ENCODE results near the gene MRPL16.

DNA sequence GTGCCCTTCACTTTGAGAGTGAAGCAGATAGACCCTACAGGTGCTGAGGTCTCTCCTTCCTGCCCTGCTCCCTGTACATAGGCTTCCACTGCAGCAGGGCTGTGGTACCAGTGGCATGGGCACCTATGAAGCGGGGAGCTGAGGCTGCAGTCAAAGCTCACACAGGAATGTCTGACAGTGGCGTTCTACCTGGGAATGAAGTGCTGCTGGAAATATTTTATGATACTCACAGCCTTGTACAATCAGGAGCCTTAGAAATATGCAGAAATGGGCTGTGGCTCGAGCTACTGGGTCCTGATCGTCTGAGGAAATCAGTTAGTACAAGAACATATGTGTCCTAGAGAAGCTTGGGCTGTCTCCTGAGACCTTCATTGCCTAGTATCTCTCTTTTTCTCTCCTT, 24.8 kb downstream of the MRPL16 start:
- no peak for TF ChIP-seq ZNF549 (tag by site-specific recombination; IDR thresholded peaks at IDR 0.05)
- no peak for TF ChIP-seq ZNF266 (tag by site-specific recombination; IDR thresholded peaks at IDR 0.05; ENCODE audit: low read depth)
- no peak for TF ChIP-seq ZBTB21 (tag by site-specific recombination; IDR thresholded peaks at IDR 0.05)
- TF ChIP-seq CTCF (tag by site-specific recombination; IDR thresholded peaks at IDR 0.05), result no peak
- TF ChIP-seq TCF7L2 (IDR thresholded peaks at IDR 0.05; ENCODE audit: borderline replicate concordance, low read depth, low read length), result no peak
- TF ChIP-seq ZNF211 (tag by site-specific recombination; IDR thresholded peaks at IDR 0.05; ENCODE audit: low read depth), result no peak
- TF ChIP-seq ZNF792 (tag by site-specific recombination; IDR thresholded peaks at IDR 0.05), result no peak
- TF ChIP-seq ZNF561 (tag by site-specific recombination; IDR thresholded peaks at IDR 0.05; ENCODE audit: borderline replicate concordance), result no peak
- no peak for TF ChIP-seq ZBTB1 (tag by site-specific recombination; IDR thresholded peaks at IDR 0.05)
- TF ChIP-seq ZEB2 (tag by site-specific recombination; IDR thresholded peaks at IDR 0.05), result no peak
- TF ChIP-seq, protein P1, sequence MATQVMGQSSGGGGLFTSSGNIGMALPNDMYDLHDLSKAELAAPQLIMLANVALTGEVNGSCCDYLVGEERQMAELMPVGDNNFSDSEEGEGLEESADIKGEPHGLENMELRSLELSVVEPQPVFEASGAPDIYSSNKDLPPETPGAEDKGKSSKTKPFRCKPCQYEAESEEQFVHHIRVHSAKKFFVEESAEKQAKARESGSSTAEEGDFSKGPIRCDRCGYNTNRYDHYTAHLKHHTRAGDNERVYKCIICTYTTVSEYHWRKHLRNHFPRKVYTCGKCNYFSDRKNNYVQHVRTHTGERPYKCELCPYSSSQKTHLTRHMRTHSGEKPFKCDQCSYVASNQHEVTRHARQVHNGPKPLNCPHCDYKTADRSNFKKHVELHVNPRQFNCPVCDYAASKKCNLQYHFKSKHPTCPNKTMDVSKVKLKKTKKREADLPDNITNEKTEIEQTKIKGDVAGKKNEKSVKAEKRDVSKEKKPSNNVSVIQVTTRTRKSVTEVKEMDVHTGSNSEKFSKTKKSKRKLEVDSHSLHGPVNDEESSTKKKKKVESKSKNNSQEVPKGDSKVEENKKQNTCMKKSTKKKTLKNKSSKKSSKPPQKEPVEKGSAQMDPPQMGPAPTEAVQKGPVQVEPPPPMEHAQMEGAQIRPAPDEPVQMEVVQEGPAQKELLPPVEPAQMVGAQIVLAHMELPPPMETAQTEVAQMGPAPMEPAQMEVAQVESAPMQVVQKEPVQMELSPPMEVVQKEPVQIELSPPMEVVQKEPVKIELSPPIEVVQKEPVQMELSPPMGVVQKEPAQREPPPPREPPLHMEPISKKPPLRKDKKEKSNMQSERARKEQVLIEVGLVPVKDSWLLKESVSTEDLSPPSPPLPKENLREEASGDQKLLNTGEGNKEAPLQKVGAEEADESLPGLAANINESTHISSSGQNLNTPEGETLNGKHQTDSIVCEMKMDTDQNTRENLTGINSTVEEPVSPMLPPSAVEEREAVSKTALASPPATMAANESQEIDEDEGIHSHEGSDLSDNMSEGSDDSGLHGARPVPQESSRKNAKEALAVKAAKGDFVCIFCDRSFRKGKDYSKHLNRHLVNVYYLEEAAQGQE (tag by site-specific recombination; IDR thresholded peaks at IDR 0.05), result no peak
- TF ChIP-seq ZNF426 (tag by site-specific recombination; IDR thresholded peaks at IDR 0.05), result no peak

All from HEK293 (cell line).